MCF 10A (cell line): Measurements from ENCODE around the gene ARHGAP23. TPM values are rescaled to one million over a fixed set of nuclear protein-coding genes. Genes with fewer than 3 reads are reported as not detected.
"Not testable (repeated sequence)": the region's sequence is repeated elsewhere in the genome, so short reads cannot be mapped to it uniquely, and the experiment has no call there.

ENCODE experiments used
- BruUV-seq: library from RNA; stranded (reverse); fragments of 400-500 nt; replicated peaks from 2 replicates; lab custom pipeline; 2021; lab: Mats Ljungman, UMichigan
- CTCF ChIA-PET: fragments of 300-600 bp; sonication (Branson Sonifier 250); formaldehyde crosslinking; extraction: SDS; loops from one replicate; lab custom pipeline; 2021; ENCODE audit warnings: antibody characterized with exemption, inconsistent platforms; lab: Yijun Ruan, JAX
- POLR2A ChIA-PET: fragments of 300-600, 350-650 bp; sonication (Branson Sonifier 250); formaldehyde crosslinking; extraction: SDS; loops from one replicate; lab custom pipeline; 2020; ENCODE audit warnings: antibody characterized with exemption, inconsistent platforms; lab: Yijun Ruan, JAX
- DNase-seq: peaks from one replicate; pipeline ENCODE4 v3.0.0-alpha.2; 2018; ENCODE audit not compliant: unreplicated experiment
- H3K27ac Mint-ChIP-seq: one replicate; pipeline ENCODE4 v1.8.0; 2022; ENCODE audit warnings: mild to moderate bottlenecking, low read depth, mixed read lengths; ENCODE audit not compliant: unreplicated experiment
- H3K27me3 Mint-ChIP-seq: one replicate; pipeline ENCODE4 v1.8.0; 2022; ENCODE audit warnings: mixed read lengths; ENCODE audit not compliant: insufficient read depth, unreplicated experiment
- H3K36me3 Mint-ChIP-seq: one replicate; pipeline ENCODE4 v1.8.0; 2022; ENCODE audit warnings: mild to moderate bottlenecking, moderate library complexity, mixed read lengths; ENCODE audit not compliant: insufficient read depth, unreplicated experiment
- H3K4me1 Mint-ChIP-seq: one replicate; pipeline ENCODE4 v1.8.0; 2022; ENCODE audit warnings: mixed read lengths; ENCODE audit not compliant: insufficient read depth, unreplicated experiment
- H3K4me3 Mint-ChIP-seq: one replicate; pipeline ENCODE4 v1.8.0; 2022; ENCODE audit warnings: mild to moderate bottlenecking, moderate library complexity, mixed read lengths; ENCODE audit not compliant: unreplicated experiment
- H3K9me3 Mint-ChIP-seq: one replicate; pipeline ENCODE4 v1.8.0; 2022; ENCODE audit warnings: mixed read lengths; ENCODE audit not compliant: unreplicated experiment
- intact Hi-C: fragments of 100-400 bp; cut with micrococcal nuclease; formaldehyde crosslinking; loops from 2 replicates; pipeline ENCODE4 v1.14.1; 2022
- total RNA-seq: library from RNA; stranded (reverse); gene quantifications from 2 replicates; pipeline ENCODE4 v1.2.3, GENCODE V29; 2022
- TF ChIP-seq, protein P1 (sequence below): fragments of 200-600 bp; IDR thresholded peaks from one replicate; pipeline ENCODE4 v1.8.0; 2022; ENCODE audit warnings: antibody characterized with exemption, mild to moderate bottlenecking; ENCODE audit not compliant: unreplicated experiment

Gene ARHGAP23
- total RNA-seq, 1 experiment from 2014 or later, result 23.2 TPM

DNA sequence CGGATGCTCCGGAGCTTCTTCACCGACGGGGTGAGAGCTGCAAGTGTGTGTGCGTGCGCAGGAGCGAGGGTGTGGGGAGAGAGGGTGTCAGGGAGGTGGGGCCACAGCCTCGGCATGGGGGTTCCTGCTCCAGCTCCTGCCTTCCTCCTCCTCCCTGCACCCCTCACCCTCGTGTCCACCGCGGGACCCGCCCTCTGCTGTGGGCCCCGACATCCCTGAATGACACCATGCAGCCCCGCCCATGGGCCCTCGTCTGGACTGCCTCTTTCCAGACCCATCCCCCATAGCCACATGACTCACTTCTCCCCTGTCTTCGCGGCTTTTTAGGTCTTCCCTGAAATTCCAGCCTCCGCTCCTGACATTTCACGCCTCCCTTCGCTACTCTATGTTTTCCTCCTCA, 41.6 kb downstream of the ARHGAP23 start:
- TF ChIP-seq, protein P1, sequence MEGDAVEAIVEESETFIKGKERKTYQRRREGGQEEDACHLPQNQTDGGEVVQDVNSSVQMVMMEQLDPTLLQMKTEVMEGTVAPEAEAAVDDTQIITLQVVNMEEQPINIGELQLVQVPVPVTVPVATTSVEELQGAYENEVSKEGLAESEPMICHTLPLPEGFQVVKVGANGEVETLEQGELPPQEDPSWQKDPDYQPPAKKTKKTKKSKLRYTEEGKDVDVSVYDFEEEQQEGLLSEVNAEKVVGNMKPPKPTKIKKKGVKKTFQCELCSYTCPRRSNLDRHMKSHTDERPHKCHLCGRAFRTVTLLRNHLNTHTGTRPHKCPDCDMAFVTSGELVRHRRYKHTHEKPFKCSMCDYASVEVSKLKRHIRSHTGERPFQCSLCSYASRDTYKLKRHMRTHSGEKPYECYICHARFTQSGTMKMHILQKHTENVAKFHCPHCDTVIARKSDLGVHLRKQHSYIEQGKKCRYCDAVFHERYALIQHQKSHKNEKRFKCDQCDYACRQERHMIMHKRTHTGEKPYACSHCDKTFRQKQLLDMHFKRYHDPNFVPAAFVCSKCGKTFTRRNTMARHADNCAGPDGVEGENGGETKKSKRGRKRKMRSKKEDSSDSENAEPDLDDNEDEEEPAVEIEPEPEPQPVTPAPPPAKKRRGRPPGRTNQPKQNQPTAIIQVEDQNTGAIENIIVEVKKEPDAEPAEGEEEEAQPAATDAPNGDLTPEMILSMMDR, result no peak
- Mint-ChIP-seq H3K4me1 (peaks cover 39% of the 10 kb centered on the region), H3K27me3 (no peaks in the 10 kb centered on the region), H3K9me3 (peaks cover 8% of the 10 kb centered on the region), H3K4me3 (no peak overlapping the region), H3K27ac (no peak overlapping the region), H3K36me3 (peaks cover 13% of the 10 kb centered on the region)
- ChIA-PET CTCF (interaction anchor here (0.6 kb wide), 1 partner anchor 30 kb away, joined by 3 read pairs; no protein-coding TSS in a partner anchor), POLR2A (no interaction called here)
- intact Hi-C loops, result no loop called here
- peak; percentile 49 for DNase-seq
- BruUV-seq, result no TSS peak

- Mint-ChIP-seq H3K36me3 (peaks cover 18% of the 10 kb centered on the region), H3K4me1 (peaks cover 34% of the 10 kb centered on the region)
- H3K4me3 Mint-ChIP-seq, BruUV-seq, POLR2A ChIA-PET, intact Hi-C loops, DNase-seq, H3K9me3 Mint-ChIP-seq, CTCF ChIA-PET, H3K27ac Mint-ChIP-seq, H3K27me3 Mint-ChIP-seq: not testable (repeated sequence)
Measured at GRCh38 chr17:38471253-38471652, 43.0 kb downstream of the ARHGAP23 start.

DNA sequence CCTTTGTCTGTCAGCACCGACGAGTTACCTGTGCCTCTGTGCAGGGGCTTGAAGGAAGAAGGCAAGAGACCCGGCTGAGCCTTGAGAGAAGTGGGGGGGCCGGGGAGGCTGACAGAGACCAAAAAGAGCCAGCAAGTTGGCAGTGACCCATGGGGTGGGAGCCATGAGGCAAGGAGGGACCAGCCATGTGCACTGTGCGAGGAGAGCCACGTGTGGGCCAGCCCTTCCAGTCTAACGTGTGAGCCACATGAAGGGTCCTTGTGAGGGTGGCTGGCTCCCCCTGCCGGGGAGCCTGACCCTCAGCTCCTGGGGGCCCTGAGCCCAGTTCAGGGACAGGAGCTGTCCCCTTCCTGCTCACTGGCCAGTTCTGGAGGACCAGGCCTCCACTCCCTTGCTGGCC, 46.4 kb downstream of the ARHGAP23 start:
- peaks cover 23% of the 10 kb centered on the region for H3K36me3 Mint-ChIP-seq
- BruUV-seq, H3K27me3 Mint-ChIP-seq, POLR2A ChIA-PET, H3K4me3 Mint-ChIP-seq, H3K9me3 Mint-ChIP-seq, intact Hi-C loops: not testable (repeated sequence)
- DNase-seq, result peak; percentile 40
- peak overlapping the region; percentile 40 for H3K27ac Mint-ChIP-seq
- CTCF ChIA-PET, result interaction anchor here (1.6 kb wide), 1 partner anchor 125 kb away, joined by 3 read pairs; no protein-coding TSS in a partner anchor
- H3K4me1 Mint-ChIP-seq, result peaks cover 25% of the 10 kb centered on the region

DNA sequence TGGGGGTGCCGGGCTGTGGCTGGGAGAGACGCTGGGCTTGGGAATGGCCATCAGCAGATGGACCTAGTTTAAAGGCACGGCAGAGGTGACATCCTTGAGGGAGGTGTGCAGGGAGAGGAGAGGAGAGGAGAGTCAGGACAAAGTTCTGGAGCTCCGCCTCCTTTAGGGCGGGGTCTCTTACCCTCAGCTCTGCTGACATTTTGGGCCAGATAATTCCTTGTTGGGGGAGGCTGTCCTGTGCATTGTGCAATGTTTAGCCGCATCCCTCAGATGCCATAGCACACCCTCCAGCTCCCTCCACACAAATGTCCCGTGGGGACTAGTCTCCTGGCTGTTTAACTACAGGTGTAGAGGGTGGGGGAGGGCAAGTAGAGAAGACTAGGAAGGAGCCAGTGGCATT, 48.3 kb downstream of the ARHGAP23 start:
- H3K27ac Mint-ChIP-seq, result no peak overlapping the region

DNA sequence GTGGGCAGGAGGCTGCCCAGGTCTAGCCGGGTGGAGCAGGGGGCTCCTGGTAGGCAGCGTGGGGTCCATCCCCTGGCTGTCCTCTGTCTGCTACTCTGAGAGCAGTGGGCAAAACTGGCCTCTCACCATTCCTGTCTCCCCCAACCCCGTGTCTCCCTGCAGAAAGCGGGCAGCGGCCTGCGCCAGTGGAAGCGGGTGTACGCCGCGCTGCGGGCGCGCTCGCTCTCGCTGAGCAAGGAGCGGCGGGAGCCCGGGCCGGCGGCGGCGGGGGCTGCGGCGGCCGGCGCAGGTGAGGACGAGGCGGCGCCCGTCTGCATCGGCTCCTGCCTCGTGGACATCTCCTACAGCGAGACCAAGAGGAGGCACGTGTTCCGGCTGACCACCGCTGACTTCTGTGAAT, 49.2 kb downstream of the ARHGAP23 start:
- H3K9me3 Mint-ChIP-seq, POLR2A ChIA-PET, H3K4me1 Mint-ChIP-seq, DNase-seq, intact Hi-C loops, H3K4me3 Mint-ChIP-seq, BruUV-seq, H3K27me3 Mint-ChIP-seq, CTCF ChIA-PET, H3K27ac Mint-ChIP-seq: not testable (repeated sequence)
- H3K36me3 Mint-ChIP-seq, result peaks cover 26% of the 10 kb centered on the region

More for the DNA sequence above, 48.3 kb downstream of the ARHGAP23 start:
- Mint-ChIP-seq H3K36me3 (peaks cover 21% of the 10 kb centered on the region), H3K4me3 (no peak overlapping the region), H3K4me1 (peaks cover 18% of the 10 kb centered on the region), H3K9me3 (no peaks in the 10 kb centered on the region), H3K27me3 (no peaks in the 10 kb centered on the region)
- ChIA-PET POLR2A (no interaction called here), CTCF (interaction anchor here (0.7 kb wide), 1 partner anchor 50 kb away, joined by 3 read pairs; no protein-coding TSS in a partner anchor)
- no peak for DNase-seq
- intact Hi-C loops, result no loop called here
- BruUV-seq, result no TSS peak
- TF ChIP-seq, protein P1, result no peak

DNA sequence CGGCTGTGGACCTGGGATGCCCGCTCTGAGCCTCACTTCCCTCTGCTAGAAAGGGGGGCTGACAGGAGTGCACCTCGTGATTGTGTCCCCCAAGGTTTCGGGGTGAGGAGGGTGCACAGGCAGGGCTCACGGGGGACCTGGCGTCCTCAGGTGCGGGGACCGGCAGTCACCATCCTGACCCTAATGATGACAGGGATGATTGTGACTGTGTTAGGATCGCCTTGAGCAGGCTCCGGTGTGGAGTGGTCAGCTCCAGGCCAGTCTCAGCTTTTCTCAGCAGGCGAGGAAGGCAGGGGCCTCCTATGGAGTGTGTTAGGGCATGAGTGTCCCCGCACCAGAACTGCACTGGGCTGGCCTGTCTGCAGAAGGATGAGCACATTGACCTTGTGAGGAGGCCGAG, 49.7 kb downstream of the ARHGAP23 start:
- H3K4me1 Mint-ChIP-seq, BruUV-seq, H3K9me3 Mint-ChIP-seq, POLR2A ChIA-PET, H3K27ac Mint-ChIP-seq, H3K27me3 Mint-ChIP-seq, H3K4me3 Mint-ChIP-seq, CTCF ChIA-PET, intact Hi-C loops, DNase-seq: not testable (repeated sequence)
- H3K36me3 Mint-ChIP-seq, result peaks cover 30% of the 10 kb centered on the region

GRCh38 chr17:38478667-38479066, 50.4 kb downstream of the ARHGAP23 start:
- BruUV-seq, H3K27ac Mint-ChIP-seq, POLR2A ChIA-PET, H3K27me3 Mint-ChIP-seq, intact Hi-C loops, H3K4me3 Mint-ChIP-seq, H3K9me3 Mint-ChIP-seq, DNase-seq: not testable (repeated sequence)
- CTCF ChIA-PET, result interaction anchor here (0.7 kb wide), 1 partner anchor 107 kb away, joined by 3 read pairs; no protein-coding TSS in a partner anchor
- Mint-ChIP-seq H3K36me3 (peaks cover 30% of the 10 kb centered on the region), H3K4me1 (peaks cover 14% of the 10 kb centered on the region)
